Measurements from ENCODE around the gene ZNF577. TPM values are rescaled to one million over a fixed set of nuclear protein-coding genes. Genes with fewer than 3 reads are reported as not detected.
A peak's percentile ranks its signal among the peaks of the same experiment; 100 is the strongest.
"Not testable (repeated sequence)": the region's sequence is repeated elsewhere in the genome, so short reads cannot be mapped to it uniquely, and the experiment has no call there.

Gene ZNF577
- total and polyA plus RNA-seq, 8 donors: 2.9 to 53.0 (median 6.1) TPM

DNA sequence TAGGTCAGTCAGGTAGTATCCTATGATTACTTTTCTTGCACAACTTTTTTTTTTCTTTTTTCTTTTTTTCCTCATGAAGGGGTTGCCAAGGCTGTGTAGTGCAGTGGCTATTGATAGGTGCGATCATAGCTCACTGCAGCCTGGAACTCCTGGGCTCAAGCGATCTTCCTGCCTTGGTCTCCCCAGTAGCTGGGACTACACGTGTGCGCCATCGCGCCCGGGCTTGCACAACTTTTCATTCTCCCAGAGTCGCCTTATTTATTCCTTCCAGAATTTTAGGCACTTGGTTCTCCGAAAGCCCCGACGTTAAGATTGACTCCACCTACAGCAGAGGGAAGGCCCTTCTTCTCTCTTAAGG lies 38.7 kb upstream of the ZNF577 start:
- Histone ChIP-seq H3K27ac (peak overlapping the region; percentile 70 to 93 (median 86)), H3K36me3 (peaks cover 0 to 14% (median 0%) of the 10 kb centered on the region in 3 donors), H3K4me3 (peak overlapping the region; percentile 49 to 92 (median 74)), H3K9me3 (no peaks in the 10 kb centered on the region), H3K27me3 (no peaks in the 10 kb centered on the region), H3K4me1 (peaks cover 0 to 4% (median 0%) of the 10 kb centered on the region in 3 donors)
- no peak for DNase-seq
- TF ChIP-seq, protein P1, sequence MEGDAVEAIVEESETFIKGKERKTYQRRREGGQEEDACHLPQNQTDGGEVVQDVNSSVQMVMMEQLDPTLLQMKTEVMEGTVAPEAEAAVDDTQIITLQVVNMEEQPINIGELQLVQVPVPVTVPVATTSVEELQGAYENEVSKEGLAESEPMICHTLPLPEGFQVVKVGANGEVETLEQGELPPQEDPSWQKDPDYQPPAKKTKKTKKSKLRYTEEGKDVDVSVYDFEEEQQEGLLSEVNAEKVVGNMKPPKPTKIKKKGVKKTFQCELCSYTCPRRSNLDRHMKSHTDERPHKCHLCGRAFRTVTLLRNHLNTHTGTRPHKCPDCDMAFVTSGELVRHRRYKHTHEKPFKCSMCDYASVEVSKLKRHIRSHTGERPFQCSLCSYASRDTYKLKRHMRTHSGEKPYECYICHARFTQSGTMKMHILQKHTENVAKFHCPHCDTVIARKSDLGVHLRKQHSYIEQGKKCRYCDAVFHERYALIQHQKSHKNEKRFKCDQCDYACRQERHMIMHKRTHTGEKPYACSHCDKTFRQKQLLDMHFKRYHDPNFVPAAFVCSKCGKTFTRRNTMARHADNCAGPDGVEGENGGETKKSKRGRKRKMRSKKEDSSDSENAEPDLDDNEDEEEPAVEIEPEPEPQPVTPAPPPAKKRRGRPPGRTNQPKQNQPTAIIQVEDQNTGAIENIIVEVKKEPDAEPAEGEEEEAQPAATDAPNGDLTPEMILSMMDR (IDR thresholded peaks at IDR 0.05): no peak
- no peak for FAIRE-seq
- 14 to 17% methylated on average over 11 of the region's 11 CpGs for WGBS, 2 donors
- intact Hi-C loops (cut with DNase I): no loop called here
- ATAC-seq: peak in 2 of 4 donors; percentile 2 to 6

DNA sequence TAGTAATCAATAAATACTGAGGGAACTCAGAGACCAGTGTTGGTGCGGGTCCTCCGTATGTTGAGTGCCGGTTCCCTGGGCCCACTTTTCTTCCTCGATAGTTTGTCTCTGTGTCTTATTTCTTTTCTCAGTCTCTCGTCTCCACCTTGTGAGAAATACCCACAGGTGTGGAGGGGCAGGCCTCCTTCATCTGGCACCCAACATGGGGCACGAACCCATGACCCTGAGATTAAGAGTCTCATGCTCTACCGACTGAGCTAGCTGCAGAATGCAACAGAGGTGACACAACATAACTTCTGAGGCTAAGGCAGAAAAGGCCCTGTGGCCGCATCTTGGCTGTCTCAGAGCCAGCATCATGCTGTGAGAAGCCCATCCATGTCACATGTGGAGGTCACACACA lies 34.2 kb upstream of the ZNF577 start:
- Histone ChIP-seq H3K4me1 (no peaks in the 10 kb centered on the region), H3K27me3 (no peaks in the 10 kb centered on the region), H3K9me3 (no peaks in the 10 kb centered on the region), H3K27ac (no peak overlapping the region), H3K4me3 (no peak overlapping the region), H3K36me3 (no peaks in the 10 kb centered on the region)
- 78 to 84% methylated on average over 8 of the region's 8 CpGs for WGBS, 2 donors
- intact Hi-C loops (cut with DNase I): no loop called here
- FAIRE-seq (no peak), ATAC-seq (no peak), DNase-seq (no peak)
- TF ChIP-seq, protein P1 (IDR thresholded peaks at IDR 0.05): no peak

DNA sequence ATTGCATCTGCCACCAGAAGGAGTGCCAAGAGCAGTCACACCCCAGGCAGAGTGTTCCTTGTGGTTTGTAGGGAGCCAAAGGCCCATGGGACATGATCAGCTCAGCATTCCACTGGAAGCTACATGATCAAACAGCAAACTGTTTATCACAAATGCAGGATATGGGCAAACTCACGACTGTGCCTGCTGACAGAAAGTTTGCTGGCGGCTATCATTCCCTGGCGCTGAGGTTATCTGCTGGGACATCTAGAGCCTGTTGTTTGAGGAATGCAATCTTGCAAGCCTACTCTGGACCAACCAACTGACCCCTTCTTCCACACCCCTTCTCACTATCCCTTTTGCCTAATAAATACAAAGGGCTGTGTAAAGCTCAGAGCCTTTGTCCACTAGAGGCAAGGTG lies 31.9 kb upstream of the ZNF577 start:
- intact Hi-C loops (cut with DNase I): no loop called here
- TF ChIP-seq, protein P1 (IDR thresholded peaks at IDR 0.05): no peak
- H3K27me3 ChIP-seq: no peaks in the 10 kb centered on the region
- no peak for ATAC-seq
- 67 to 79% methylated on average over 3 of the region's 3 CpGs for WGBS, 2 donors
- H3K27ac ChIP-seq: no peak overlapping the region
- DNase-seq: no peak
- no peak overlapping the region for H3K4me3 ChIP-seq
- H3K4me1 ChIP-seq: no peaks in the 10 kb centered on the region
- FAIRE-seq: no peak
- H3K36me3 ChIP-seq: no peaks in the 10 kb centered on the region
- no peaks in the 10 kb centered on the region for H3K9me3 ChIP-seq

DNA sequence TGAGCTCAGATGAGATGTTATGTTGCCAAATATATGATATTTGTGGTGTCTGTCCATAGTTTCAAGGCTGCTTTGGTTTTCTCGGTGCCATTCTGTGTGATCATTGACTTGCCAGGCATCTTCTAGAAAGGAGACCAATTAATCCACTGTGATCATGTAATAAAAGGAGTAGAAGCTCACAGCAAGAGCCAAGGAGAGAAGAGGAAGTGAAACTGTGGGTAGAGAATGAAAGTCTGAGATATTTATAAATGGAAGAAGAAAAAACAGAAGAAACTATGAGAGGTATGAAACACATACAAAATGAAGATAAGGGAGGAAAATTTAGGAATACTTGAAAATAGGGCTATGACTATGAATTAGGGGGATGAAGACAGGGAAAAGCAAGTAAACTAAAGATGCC lies 28.4 kb upstream of the ZNF577 start:
- no peak overlapping the region for H3K27ac ChIP-seq
- H3K4me1 ChIP-seq: no peaks in the 10 kb centered on the region
- WGBS, 2 donors: 79 to 89% methylated on average over 1 of the region's 1 CpG
- no peaks in the 10 kb centered on the region for H3K9me3 ChIP-seq
- TF ChIP-seq, protein P1 (IDR thresholded peaks at IDR 0.05): no peak
- no peaks in the 10 kb centered on the region for H3K27me3 ChIP-seq
- no peaks in the 10 kb centered on the region for H3K36me3 ChIP-seq
- FAIRE-seq (no peak), DNase-seq (no peak), ATAC-seq (no peak)
- intact Hi-C loops (cut with DNase I): no loop called here
- no peak overlapping the region for H3K4me3 ChIP-seq

DNA sequence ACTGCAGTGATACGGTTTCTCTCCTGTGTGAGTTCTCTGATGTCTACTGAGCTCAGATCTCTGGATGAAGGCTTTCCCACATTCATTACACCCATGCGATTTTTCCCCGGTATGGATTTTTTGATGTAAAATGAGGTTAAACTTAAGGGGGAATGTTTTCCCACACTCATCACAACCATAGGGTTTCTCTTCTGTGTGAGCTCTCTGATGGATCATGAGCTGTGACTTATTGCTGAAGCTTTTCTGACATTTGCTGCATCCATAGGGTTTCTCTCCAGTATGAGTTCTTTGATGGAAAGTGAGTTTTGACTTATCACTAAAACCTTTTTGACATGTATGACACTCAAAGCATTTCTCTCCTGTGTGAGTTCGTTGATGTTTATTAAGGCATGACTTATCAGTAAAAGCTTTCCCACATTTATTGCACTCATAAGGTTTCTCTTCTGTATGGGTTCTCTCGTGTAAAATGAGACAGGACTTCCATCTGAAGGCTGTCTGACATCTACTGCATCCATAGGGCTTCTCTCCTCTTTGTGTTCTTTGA lies 27.6 kb upstream of the ZNF577 start:
- Histone ChIP-seq H3K36me3 (no peaks in the 10 kb centered on the region), H3K9me3 (no peaks in the 10 kb centered on the region), H3K4me3 (no peak overlapping the region), H3K4me1 (no peaks in the 10 kb centered on the region), H3K27ac (no peak overlapping the region), H3K27me3 (no peaks in the 10 kb centered on the region)
- no peak for DNase-seq
- ATAC-seq: no peak
- TF ChIP-seq, protein P1 (IDR thresholded peaks at IDR 0.05): no peak
- no peak for FAIRE-seq
- WGBS, 2 donors: 52 to 58% methylated on average over 5 of the region's 5 CpGs
- intact Hi-C loops (cut with DNase I): no loop called here

DNA sequence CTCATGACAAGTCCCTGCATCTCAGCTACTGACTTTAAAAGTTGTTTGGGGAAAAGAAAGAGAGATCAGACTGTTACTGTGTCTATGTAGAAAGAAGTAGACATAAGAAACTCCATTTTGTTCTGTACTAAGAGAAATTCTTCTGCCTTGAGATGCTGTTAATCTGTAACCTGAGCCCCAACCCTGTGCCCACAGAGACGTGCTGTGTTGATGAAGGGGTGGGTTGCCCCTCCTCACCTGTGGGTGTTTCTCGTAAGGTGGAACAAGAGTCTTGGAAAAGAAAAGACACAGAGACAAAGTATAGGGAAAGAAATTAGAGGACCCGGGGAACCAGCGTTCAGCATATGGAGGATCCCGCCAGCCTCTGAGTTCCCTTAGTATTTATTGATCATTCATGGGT lies 20.2 kb upstream of the ZNF577 start:
- H3K4me3 ChIP-seq; H3K36me3 ChIP-seq; FAIRE-seq; H3K27ac ChIP-seq; H3K4me1 ChIP-seq; ATAC-seq; H3K27me3 ChIP-seq; intact Hi-C loops (cut with DNase I); DNase-seq; H3K9me3 ChIP-seq: not testable (repeated sequence)
- 13 to 19% methylated on average over 5 of the region's 5 CpGs for WGBS, 2 donors

DNA sequence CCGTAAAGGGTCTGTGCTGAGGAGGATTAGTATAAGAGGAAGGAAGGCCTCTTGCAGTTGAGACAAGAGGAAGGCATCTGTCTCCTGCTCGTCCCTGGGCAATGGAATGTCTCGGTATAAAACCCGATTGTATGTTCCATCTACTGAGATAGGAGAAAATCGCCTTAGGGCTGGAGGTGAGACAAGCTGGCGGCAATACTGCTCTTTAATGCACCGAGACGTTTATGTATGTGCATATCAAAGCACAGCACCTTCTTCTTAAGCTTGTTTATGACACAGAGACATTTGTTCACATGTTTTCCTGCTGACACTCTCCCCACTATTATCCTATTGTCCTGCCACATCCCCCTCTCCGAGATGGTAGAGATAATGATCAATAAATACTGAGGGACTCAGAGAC lies 18.4 kb upstream of the ZNF577 start:
- 36 to 42% methylated on average over 9 of the region's 9 CpGs for WGBS, 2 donors
- intact Hi-C loops (cut with DNase I): not testable (repeated sequence)

DNA sequence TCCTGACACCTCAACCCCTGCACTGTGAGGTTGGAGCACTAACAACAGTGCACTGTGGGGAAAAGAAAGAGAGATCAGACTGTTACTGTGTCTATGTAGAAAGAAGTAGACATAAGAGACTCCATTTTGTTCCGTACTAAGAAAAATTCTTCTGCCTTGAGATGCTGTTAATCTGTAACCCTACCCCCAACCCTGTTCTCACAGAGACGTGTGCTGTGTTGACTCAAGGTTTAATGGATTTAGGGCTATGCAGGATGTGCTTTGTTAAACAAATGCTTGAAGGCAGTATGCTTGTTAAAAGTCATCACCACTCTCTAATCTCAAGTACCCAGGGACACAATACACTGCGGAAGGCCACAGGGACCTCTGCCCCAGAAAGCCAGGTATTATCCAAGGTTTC lies 17.9 kb upstream of the ZNF577 start:
- WGBS, 2 donors: 63 to 66% methylated on average over 3 of the region's 3 CpGs
- FAIRE-seq; H3K4me1 ChIP-seq; DNase-seq; H3K36me3 ChIP-seq; H3K4me3 ChIP-seq; intact Hi-C loops (cut with DNase I); H3K27ac ChIP-seq; ATAC-seq; H3K9me3 ChIP-seq; H3K27me3 ChIP-seq: not testable (repeated sequence)

More for the DNA sequence above, 18.4 kb upstream of the ZNF577 start:
- H3K4me1 ChIP-seq, H3K27ac ChIP-seq, H3K27me3 ChIP-seq, FAIRE-seq, H3K36me3 ChIP-seq, H3K9me3 ChIP-seq, DNase-seq, ATAC-seq, H3K4me3 ChIP-seq: not testable (repeated sequence)

All from pancreas (tissue), 10 donors.